Stimulated activated CD4-positive, alpha-beta T cell treated with anti-CD3 and anti-CD28 coated beads, Interleukin-1b, Interleukin-23, amount 100 ng/mL, for 48 hours (primary cell): ENCODE results near the gene TEX14.

Source experiments
- DNase-seq: peaks from one replicate; pipeline ENCODE4 v3.0.0-alpha.2; 2020

TEX14 gene

GRCh38 chr17:58517928-58518609 is 173.8 kb downstream of the TEX14 start:
- peak; percentile 100 for DNase-seq

- no peak for DNase-seq
These were observed 174.4 kb downstream of the TEX14 start for GRCh38 chr17:58517378-58517927.

GRCh38 chr17:58516644-58517377 is 175.0 kb downstream of the TEX14 start:
- no peak for DNase-seq

GRCh38 chr17:58515286-58515685 is 176.6 kb downstream of the TEX14 start:
- no peak for DNase-seq

GRCh38 chr17:58514770-58515157 is 177.1 kb downstream of the TEX14 start:
- DNase-seq, result no peak

GRCh38 chr17:58513965-58514769 is 177.7 kb downstream of the TEX14 start, which contains the start of gene MTMR4:
Gene MTMR4 (minus strand): TSS chr17:58514638. CDS start chr17:58514407, 231 bp downstream.
- peak; percentile 79 for DNase-seq

GRCh38 chr17:58513267-58513964 is 178.4 kb downstream of the TEX14 start:
- DNase-seq, result no peak

- DNase-seq, result no peak
These were observed 181.8 kb downstream of the TEX14 start for GRCh38 chr17:58510075-58510474.

- no peak for DNase-seq
These were observed 183.3 kb downstream of the TEX14 start for GRCh38 chr17:58508341-58509067.

- DNase-seq, result no peak
These were observed 184.7 kb downstream of the TEX14 start for GRCh38 chr17:58507123-58507634.
